K562 (cell line): ENCODE data around the gene EML3. TPM values are rescaled to one million over a fixed set of nuclear protein-coding genes. Genes with fewer than 3 reads are reported as not detected.

Experiments used
- BCLAF1 ChIP-seq, 2 experiments: fragments of 450-650 bp in 1 of 2; IDR thresholded peaks; 2 replicates each; pipeline ENCODE4 v1.6.1; 2011 to 2017; ENCODE audit warnings: low read depth in 2 of 2, antibody characterized with exemption in 1 of 2, borderline replicate concordance in 1 of 2, low read length in 1 of 2, mild to moderate bottlenecking in 1 of 2, mixed read lengths in 1 of 2; ENCODE audit not compliant: control insufficient read depth in 1 of 2
- CBFB ChIP-seq: sonication (generic); formaldehyde crosslinking; IDR thresholded peaks from 2 replicates; pipeline ENCODE4 v1.4.0; 2020; ENCODE audit warnings: mild to moderate bottlenecking, missing genetic modification reagents
- CTCFL ChIP-seq: IDR thresholded peaks from 2 replicates; pipeline ENCODE4 v1.6.1; 2011; ENCODE audit warnings: borderline replicate concordance, low read depth, mild to moderate bottlenecking, moderate library complexity, low read length; ENCODE audit not compliant: insufficient read depth, poor library complexity, severe bottlenecking
- ESRRB ChIP-seq: fragments of 250-450 bp; sonication (Bioruptor Pico); IDR thresholded peaks from 2 replicates; pipeline ENCODE4 v1.5.0; 2020; ENCODE audit warnings: mild to moderate bottlenecking, moderate library complexity, borderline replicate concordance
- FOXM1 ChIP-seq, 2 experiments: fragments of 450-650 bp in 1 of 2; sonication (generic) in 1 of 2; formaldehyde crosslinking in 1 of 2; IDR thresholded peaks; 2 replicates each; pipeline versions ENCODE4 v1.6.1 to v1.9.0; 2017 to 2022; ENCODE audit warnings: low read depth in 2 of 2, mild to moderate bottlenecking in 2 of 2, missing genetic modification reagents in 1 of 2, moderate library complexity in 1 of 2
- GATA2 ChIP-seq: sonication (generic); formaldehyde crosslinking; IDR thresholded peaks from 2 replicates; pipeline ENCODE4 v1.4.0; 2020; ENCODE audit warnings: mild to moderate bottlenecking, missing genetic modification reagents
- HDAC2 ChIP-seq: fragments of 450-650 bp; IDR thresholded peaks from 2 replicates; pipeline ENCODE4 v1.6.1; 2016; ENCODE audit warnings: mild to moderate bottlenecking
- KAT2B ChIP-seq: IDR thresholded peaks from one replicate; pipeline ENCODE4 v1.6.1; 2012; ENCODE audit warnings: low read depth, mild to moderate bottlenecking, control low read depth, inconsistent platforms, low read length, moderate library complexity
- KDM5B ChIP-seq: fragments of 200-600 bp; sonication (generic); IDR thresholded peaks from 2 replicates; pipeline ENCODE4 v1.6.1; 2012; ENCODE audit warnings: low read depth, mild to moderate bottlenecking, moderate library complexity, low read length, control low read depth, inconsistent platforms; ENCODE audit not compliant: insufficient replicate concordance
- KLF10 ChIP-seq: fragments of 250-450 bp; sonication (Bioruptor Pico); IDR thresholded peaks from 2 replicates; pipeline ENCODE4 v1.6.1; 2021; ENCODE audit warnings: matching md5 sums
- LCOR ChIP-seq: sonication (generic); formaldehyde crosslinking; IDR thresholded peaks from 2 replicates; pipeline ENCODE4 v1.8.0; 2022; ENCODE audit warnings: mild to moderate bottlenecking, missing genetic modification reagents
- MTA2 ChIP-seq: fragments of 450-650 bp; IDR thresholded peaks from 2 replicates; pipeline ENCODE4 v1.6.1; 2016; ENCODE audit warnings: low read depth
- NR3C1 ChIP-seq: sonication (generic); formaldehyde crosslinking; IDR thresholded peaks from 2 replicates; pipeline ENCODE4 v1.8.1; 2022; ENCODE audit warnings: missing genetic modification reagents
- POLR3G ChIP-seq: IDR thresholded peaks from 2 replicates; pipeline ENCODE4 v1.6.1; 2011; ENCODE audit not compliant: insufficient read length, insufficient replicate concordance; ENCODE audit errors: extremely low read depth
- SAFB ChIP-seq: fragments of 200-400 bp; formaldehyde crosslinking; IDR thresholded peaks from 2 replicates; pipeline ENCODE4 v1.6.1; 2017; ENCODE audit warnings: low read depth, low read length, borderline replicate concordance
- SPI1 ChIP-seq: IDR thresholded peaks from 2 replicates; pipeline ENCODE4 v1.6.1; 2011; ENCODE audit warnings: low read depth, low read length, control low read depth, borderline replicate concordance
- ZFP30 ChIP-seq: fragments of 250-450 bp; sonication (Bioruptor Pico); IDR thresholded peaks from 2 replicates; pipeline ENCODE4 v1.8.0; 2022; ENCODE audit warnings: moderate library complexity, mild to moderate bottlenecking, inconsistent platforms, borderline replicate concordance
- ZNF24 ChIP-seq: fragments of 450-650 bp; IDR thresholded peaks from 2 replicates; pipeline ENCODE4 v1.6.1; 2016
- ZNF253 ChIP-seq: fragments of 250-450 bp; sonication (Bioruptor Pico); conservative IDR thresholded peaks from 2 replicates; pipeline ENCODE4 v1.6.1; 2021; ENCODE audit warnings: mild to moderate bottlenecking
- polyA plus RNA-seq, 8 experiments: library from polyadenylated mRNA; depleted of rRNA in 4 of 8; stranded (reverse) in 5 of 8; unstranded in 3 of 8; fragments of >200 nt; fragmentation: Nextera tagmentation in 2 of 8; fragmentation: Illumina TruSeq in 1 of 8; extraction: Ambion mirVana in 2 of 8; extraction: Trizol in 1 of 8; gene quantifications; 2 replicates each; pipeline versions ENCODE4 v1.2.1 to v1.2.3, GENCODE V29; 2011 to 2014; ENCODE audit warnings: inconsistent platforms in 1 of 8, missing spikeins in 1 of 8
- total RNA-seq, 7 experiments: library from RNA; depleted of rRNA in 6 of 7; stranded (reverse); fragments of >200 nt in 6 of 7; fragmentation: Illumina TruSeq in 2 of 7; extraction: Trizol in 2 of 7; gene quantifications; 2 replicates each; pipeline versions ENCODE4 v1.2.1 to v1.2.3, GENCODE V29; 2011 to 2021; ENCODE audit warnings: low replicate concordance in 1 of 7
- TF ChIP-seq, protein P1 (sequence below): fragments of 150-350 bp; conservative IDR thresholded peaks from 2 replicates; pipeline ENCODE4 v1.6.1; 2014; ENCODE audit warnings: low read length
- TF ChIP-seq, protein P2 (sequence below): fragments of 250-450 bp; sonication (Bioruptor Pico); IDR thresholded peaks from 2 replicates; pipeline ENCODE4 v1.8.0; 2022; ENCODE audit warnings: moderate library complexity, mild to moderate bottlenecking, inconsistent platforms

The EML3 gene
- total and polyA plus RNA-seq, 9 of the 15 experiments (the other 6 are each of a cell fraction or from before 2014, with no cell fraction given) = 0.32 to 90.5 (median 26.4) TPM

GRCh38 chr11:62614275-62614674 lies 1.7 kb upstream of the EML3 start (continued):
- TF ChIP-seq, protein P1, sequence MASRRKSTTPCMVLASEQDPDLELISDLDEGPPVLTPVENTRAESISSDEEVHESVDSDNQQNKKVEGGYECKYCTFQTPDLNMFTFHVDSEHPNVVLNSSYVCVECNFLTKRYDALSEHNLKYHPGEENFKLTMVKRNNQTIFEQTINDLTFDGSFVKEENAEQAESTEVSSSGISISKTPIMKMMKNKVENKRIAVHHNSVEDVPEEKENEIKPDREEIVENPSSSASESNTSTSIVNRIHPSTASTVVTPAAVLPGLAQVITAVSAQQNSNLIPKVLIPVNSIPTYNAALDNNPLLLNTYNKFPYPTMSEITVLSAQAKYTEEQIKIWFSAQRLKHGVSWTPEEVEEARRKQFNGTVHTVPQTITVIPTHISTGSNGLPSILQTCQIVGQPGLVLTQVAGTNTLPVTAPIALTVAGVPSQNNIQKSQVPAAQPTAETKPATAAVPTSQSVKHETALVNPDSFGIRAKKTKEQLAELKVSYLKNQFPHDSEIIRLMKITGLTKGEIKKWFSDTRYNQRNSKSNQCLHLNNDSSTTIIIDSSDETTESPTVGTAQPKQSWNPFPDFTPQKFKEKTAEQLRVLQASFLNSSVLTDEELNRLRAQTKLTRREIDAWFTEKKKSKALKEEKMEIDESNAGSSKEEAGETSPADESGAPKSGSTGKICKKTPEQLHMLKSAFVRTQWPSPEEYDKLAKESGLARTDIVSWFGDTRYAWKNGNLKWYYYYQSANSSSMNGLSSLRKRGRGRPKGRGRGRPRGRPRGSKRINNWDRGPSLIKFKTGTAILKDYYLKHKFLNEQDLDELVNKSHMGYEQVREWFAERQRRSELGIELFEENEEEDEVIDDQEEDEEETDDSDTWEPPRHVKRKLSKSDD = no peak
- TF ChIP-seq HDAC2 (no peak), POLR3G (no peak), ZNF24 (no peak), CBFB (no peak), BCLAF1 (IDR thresholded peaks at IDR 0.05; ENCODE audit: borderline replicate concordance in 1 of 2, control insufficient read depth in 1 of 2, low read depth in 2 of 2, low read length in 1 of 2) (no peak), CTCFL (no peak), KDM5B (no peak), ESRRB (CRISPR knock-in tag) (no peak), SPI1 (no peak), ZNF253 (CRISPR knock-in tag) (no peak), SAFB (no peak), FOXM1 (IDR thresholded peaks at IDR 0.05; ENCODE audit: low read depth) (no peak), FOXM1 (CRISPR knock-in tag; IDR thresholded peaks at IDR 0.05; ENCODE audit: low read depth) (no peak), ZFP30 (no peak), KAT2B (no peak), NR3C1 (CRISPR knock-in tag) (no peak), MTA2 (no peak), GATA2 (CRISPR knock-in tag) (no peak), KLF10 (no peak), LCOR (CRISPR knock-in tag) (no peak)
- TF ChIP-seq, protein P2, sequence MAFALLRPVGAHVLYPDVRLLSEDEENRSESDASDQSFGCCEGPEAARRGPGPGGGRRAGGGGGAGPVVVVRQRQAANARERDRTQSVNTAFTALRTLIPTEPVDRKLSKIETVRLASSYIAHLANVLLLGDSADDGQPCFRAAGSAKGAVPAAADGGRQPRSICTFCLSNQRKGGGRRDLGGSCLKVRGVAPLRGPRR (CRISPR knock-in tag) = no peak
